GM06990 (cell line): ENCODE results near the gene SPAG17.

Experiments
- DNase-seq: peaks from one replicate; pipeline ENCODE4 v3.0.0-alpha.2; 2011; ENCODE audit not compliant: insufficient read length; ENCODE audit errors: extremely low read depth
- H3K27me3 ChIP-seq: replicated peaks from 2 replicates; pipeline ENCODE4 v1.6.0; 2011; ENCODE audit warnings: low read length; ENCODE audit not compliant: control insufficient read depth, insufficient read depth
- H3K36me3 ChIP-seq: 2 replicates; pipeline ENCODE4 v1.5.1; 2011; ENCODE audit warnings: low read length; ENCODE audit not compliant: control insufficient read depth, insufficient read depth
- H3K4me3 ChIP-seq: replicated peaks from 2 replicates; pipeline ENCODE4 v1.5.1; 2011; ENCODE audit warnings: low read depth, mild to moderate bottlenecking, control low read depth, low read length
- TF ChIP-seq, protein P1 (sequence below): IDR thresholded peaks from 2 replicates; pipeline ENCODE4 v1.5.1; 2011; ENCODE audit warnings: low read length, control low read depth, mild to moderate bottlenecking, inconsistent platforms; ENCODE audit not compliant: insufficient read depth, poor library complexity, severe bottlenecking

The SPAG17 gene

DNA sequence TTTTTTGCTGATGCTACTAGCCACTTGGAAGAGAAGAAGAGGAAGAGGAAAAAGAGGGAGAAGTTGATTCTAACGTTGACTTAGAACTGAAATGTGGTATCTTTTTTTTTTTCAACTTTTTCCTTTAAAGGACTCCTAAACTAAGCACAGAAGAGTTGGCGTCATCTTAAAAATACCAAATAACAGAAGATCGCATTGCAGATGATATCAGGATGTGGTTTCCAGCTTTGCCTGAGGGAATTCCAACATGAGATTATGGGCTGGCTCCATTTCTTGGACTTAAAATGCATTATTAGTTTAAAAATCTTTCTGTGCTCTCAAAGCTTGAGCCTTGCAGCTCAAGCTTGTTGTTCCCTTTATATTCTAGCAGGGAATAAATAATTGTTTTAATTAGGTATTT is 225.7 kb downstream of the SPAG17 start:
- Histone ChIP-seq H3K4me3 (no peak overlapping the region), H3K27me3 (no peaks in the 10 kb centered on the region), H3K36me3 (peaks cover 7% of the 10 kb centered on the region)
- no peak for DNase-seq
- TF ChIP-seq, protein P1, sequence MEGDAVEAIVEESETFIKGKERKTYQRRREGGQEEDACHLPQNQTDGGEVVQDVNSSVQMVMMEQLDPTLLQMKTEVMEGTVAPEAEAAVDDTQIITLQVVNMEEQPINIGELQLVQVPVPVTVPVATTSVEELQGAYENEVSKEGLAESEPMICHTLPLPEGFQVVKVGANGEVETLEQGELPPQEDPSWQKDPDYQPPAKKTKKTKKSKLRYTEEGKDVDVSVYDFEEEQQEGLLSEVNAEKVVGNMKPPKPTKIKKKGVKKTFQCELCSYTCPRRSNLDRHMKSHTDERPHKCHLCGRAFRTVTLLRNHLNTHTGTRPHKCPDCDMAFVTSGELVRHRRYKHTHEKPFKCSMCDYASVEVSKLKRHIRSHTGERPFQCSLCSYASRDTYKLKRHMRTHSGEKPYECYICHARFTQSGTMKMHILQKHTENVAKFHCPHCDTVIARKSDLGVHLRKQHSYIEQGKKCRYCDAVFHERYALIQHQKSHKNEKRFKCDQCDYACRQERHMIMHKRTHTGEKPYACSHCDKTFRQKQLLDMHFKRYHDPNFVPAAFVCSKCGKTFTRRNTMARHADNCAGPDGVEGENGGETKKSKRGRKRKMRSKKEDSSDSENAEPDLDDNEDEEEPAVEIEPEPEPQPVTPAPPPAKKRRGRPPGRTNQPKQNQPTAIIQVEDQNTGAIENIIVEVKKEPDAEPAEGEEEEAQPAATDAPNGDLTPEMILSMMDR, result no peak

DNA sequence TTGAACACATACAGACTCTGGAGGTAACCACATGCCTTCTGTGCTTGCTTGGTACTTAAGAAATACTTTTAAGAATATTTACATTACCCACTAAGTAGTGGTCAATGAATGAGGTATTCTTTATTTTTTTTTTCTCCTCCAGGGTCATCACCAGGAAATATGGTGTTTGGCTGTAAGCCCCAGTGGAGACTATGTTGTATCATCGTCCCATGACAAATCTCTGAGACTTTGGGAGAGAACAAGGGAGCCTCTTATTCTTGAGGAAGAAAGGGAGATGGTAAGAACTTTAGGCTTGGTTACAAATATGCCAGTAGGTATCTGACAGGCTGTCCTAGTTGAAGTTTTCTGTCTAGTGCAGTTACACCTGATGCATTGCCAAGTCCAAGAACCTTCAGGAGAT is 232.6 kb downstream of the SPAG17 start:
- no peaks in the 10 kb centered on the region for H3K27me3 ChIP-seq
- no peak for DNase-seq
- peaks cover 8% of the 10 kb centered on the region for H3K36me3 ChIP-seq
- H3K4me3 ChIP-seq, result no peak overlapping the region
- TF ChIP-seq, protein P1, result no peak

DNA sequence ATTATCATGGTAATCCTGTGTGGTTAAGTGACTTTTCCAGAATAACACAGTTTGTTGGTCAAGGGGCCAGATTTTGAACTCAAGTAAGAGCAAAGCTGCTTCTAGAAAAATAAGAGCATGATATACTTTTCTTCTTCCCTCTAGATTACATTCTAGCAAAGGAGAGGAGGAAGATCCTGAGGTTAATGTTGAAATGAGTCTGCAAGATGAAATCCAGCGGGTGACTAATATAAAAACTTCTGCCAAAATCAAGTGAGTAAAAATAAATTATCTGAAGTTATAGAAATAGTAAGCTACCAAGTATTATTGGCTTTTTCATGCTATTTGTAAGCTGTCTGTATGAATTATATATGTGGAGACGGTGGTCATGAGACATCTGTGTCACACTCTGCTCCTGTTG is 242.7 kb downstream of the SPAG17 start:
- peaks cover 11% of the 10 kb centered on the region for H3K36me3 ChIP-seq
- DNase-seq, result no peak
- TF ChIP-seq, protein P1, result no peak

DNA sequence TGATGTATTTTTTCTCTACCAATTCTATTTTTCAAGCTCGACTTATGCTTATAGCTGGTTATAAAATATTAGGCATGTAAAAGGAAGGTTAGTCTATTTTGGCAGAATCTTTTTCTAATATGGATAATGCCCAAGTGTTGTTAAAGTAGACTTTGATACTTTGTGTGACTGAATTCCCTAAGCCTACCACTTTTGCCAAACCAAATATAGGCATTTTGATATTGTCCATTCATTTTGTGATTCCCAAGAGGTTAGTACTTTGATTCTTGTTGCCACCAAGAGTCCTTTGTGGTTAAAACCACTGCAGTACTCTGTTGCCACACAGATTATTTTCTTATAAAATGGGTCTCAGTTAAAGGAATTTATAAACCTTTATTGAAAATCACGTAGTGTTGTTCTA is 251.3 kb downstream of the SPAG17 start:
- no peak for DNase-seq
- Histone ChIP-seq H3K4me3 (no peak overlapping the region), H3K27me3 (no peaks in the 10 kb centered on the region), H3K36me3 (no peaks in the 10 kb centered on the region; the same call in 1 of the 2 replicates)
- TF ChIP-seq, protein P1, result no peak

More for the DNA sequence above, 242.7 kb downstream of the SPAG17 start:
- Histone ChIP-seq H3K4me3 (no peak overlapping the region), H3K27me3 (no peaks in the 10 kb centered on the region)

DNA sequence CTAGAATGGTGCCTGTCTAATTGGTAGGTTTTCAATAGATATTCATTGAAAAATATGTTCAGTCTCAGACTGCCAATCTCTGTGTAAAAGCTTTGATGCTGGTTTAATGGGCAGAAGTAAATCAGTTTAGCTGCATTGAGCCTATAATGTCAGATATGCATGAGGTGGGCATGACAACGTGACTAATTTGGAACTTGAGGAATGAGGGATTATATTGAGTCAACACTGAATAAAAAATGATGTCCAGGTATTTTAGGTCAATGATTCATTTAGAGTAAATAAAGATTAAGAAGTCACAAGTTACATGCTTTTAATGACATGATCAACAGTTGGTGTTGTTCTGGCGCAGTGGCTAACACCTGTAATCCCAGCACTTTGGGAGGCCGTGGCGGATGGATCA is 252.5 kb downstream of the SPAG17 start:
- H3K27me3 ChIP-seq, result no peaks in the 10 kb centered on the region
- no peak overlapping the region for H3K4me3 ChIP-seq
- H3K36me3 ChIP-seq, result no peaks in the 10 kb centered on the region
- DNase-seq, result no peak
- TF ChIP-seq, protein P1, result no peak

DNA sequence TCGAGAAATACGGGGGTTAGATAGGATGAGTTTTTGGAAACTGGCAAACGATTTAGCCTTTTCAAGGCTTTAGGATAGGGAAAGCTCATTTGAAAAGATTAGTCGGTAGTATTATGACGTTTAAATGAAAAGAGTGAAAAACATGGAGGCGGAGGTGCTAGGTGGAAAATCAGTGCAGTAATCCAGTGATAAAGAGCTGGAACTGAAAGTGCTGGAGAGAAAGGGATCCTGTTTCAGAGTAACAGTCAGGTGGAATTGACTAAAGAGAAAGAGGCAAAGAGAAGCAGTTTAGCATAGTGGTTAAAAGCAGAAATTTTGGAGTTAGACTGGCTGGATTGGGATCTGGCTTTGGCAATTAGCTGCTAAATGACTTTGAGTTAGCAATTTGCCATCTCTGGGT is 254.5 kb downstream of the SPAG17 start:
- DNase-seq, result no peak
- Histone ChIP-seq H3K27me3 (no peaks in the 10 kb centered on the region), H3K36me3 (no peaks in the 10 kb centered on the region), H3K4me3 (peak overlapping the region; percentile 99)
- TF ChIP-seq, protein P1, result no peak
